ENCODE results near the gene CYLD. TPM values are rescaled to one million over a fixed set of nuclear protein-coding genes. Genes with fewer than 3 reads are reported as not detected.

The CYLD gene
- total and polyA plus RNA-seq, 10 of the 15 experiments (the other 5 are each of a cell fraction or from before 2014, with no cell fraction given), result 19.2 to 106 (median 46.1) TPM

GRCh38 chr16:50735629-50736122, 6.2 kb upstream of the CYLD start (continued):
- TF ChIP-seq, protein P1, sequence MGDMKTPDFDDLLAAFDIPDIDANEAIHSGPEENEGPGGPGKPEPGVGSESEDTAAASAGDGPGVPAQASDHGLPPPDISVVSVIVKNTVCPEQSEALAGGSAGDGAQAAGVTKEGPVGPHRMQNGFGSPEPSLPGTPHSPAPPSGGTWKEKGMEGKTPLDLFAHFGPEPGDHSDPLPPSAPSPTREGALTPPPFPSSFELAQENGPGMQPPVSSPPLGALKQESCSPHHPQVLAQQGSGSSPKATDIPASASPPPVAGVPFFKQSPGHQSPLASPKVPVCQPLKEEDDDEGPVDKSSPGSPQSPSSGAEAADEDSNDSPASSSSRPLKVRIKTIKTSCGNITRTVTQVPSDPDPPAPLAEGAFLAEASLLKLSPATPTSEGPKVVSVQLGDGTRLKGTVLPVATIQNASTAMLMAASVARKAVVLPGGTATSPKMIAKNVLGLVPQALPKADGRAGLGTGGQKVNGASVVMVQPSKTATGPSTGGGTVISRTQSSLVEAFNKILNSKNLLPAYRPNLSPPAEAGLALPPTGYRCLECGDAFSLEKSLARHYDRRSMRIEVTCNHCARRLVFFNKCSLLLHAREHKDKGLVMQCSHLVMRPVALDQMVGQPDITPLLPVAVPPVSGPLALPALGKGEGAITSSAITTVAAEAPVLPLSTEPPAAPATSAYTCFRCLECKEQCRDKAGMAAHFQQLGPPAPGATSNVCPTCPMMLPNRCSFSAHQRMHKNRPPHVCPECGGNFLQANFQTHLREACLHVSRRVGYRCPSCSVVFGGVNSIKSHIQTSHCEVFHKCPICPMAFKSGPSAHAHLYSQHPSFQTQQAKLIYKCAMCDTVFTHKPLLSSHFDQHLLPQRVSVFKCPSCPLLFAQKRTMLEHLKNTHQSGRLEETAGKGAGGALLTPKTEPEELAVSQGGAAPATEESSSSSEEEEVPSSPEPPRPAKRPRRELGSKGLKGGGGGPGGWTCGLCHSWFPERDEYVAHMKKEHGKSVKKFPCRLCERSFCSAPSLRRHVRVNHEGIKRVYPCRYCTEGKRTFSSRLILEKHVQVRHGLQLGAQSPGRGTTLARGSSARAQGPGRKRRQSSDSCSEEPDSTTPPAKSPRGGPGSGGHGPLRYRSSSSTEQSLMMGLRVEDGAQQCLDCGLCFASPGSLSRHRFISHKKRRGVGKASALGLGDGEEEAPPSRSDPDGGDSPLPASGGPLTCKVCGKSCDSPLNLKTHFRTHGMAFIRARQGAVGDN (IDR thresholded peaks at IDR 0.05), result peak; percentile 98
- TF ChIP-seq ZSCAN29 (IDR thresholded peaks at IDR 0.05), result no peak
- TF ChIP-seq STAT1 (conservative IDR thresholded peaks at IDR 0.05), result no peak
- TF ChIP-seq MTA3 (IDR thresholded peaks at IDR 0.05; ENCODE audit: borderline replicate concordance, low read length), result peak; percentile 25; the same call in 1 of the 2 replicates
- TF ChIP-seq CBX5 (IDR thresholded peaks at IDR 0.05; ENCODE audit: low read depth), result no peak
- TF ChIP-seq SMC3 (IDR thresholded peaks at IDR 0.05; ENCODE audit: borderline replicate concordance, low read length), result 0 out of 2 replicates have a peak, but pooled peaks have one; percentile 11
- TF ChIP-seq NRF1 (conservative IDR thresholded peaks at IDR 0.05; ENCODE audit: low read depth, low read length), result no peak
- TF ChIP-seq SP1 (IDR thresholded peaks at IDR 0.05; ENCODE audit: low read depth, low read length), result peak; percentile 46
- no peak for TF ChIP-seq RBBP5 (conservative IDR thresholded peaks at IDR 0.05)
- no peak for TF ChIP-seq E2F8 (IDR thresholded peaks at IDR 0.05; ENCODE audit: low read depth, partially characterized antibody)
- peak; percentile 83 for TF ChIP-seq JUNB (IDR thresholded peaks at IDR 0.05)
- no peak for TF ChIP-seq USF2 (IDR thresholded peaks at IDR 0.05; ENCODE audit: borderline replicate concordance, low read depth, low read length)
- TF ChIP-seq ZNF622 (IDR thresholded peaks at IDR 0.05), result no peak
- no peak for TF ChIP-seq ZNF274 (IDR thresholded peaks at IDR 0.05; ENCODE audit: insufficient read depth, insufficient read length)
- no peak for TF ChIP-seq NFYB (IDR thresholded peaks at IDR 0.05; ENCODE audit: insufficient read depth, low read depth, low read length)
- TF ChIP-seq NFYA (IDR thresholded peaks at IDR 0.05; ENCODE audit: borderline replicate concordance, low read depth, low read length), result no peak
- TF ChIP-seq SIN3A (IDR thresholded peaks at IDR 0.05; ENCODE audit: low read depth, low read length), result no peak
- TF ChIP-seq TCF12 (IDR thresholded peaks at IDR 0.05; ENCODE audit: low read depth, low read length), result peak; percentile 79
- no peak for TF ChIP-seq SPI1 (IDR thresholded peaks at IDR 0.05; ENCODE audit: borderline replicate concordance, insufficient read depth, low read depth, low read length)
- no peak for TF ChIP-seq CHD1 (IDR thresholded peaks at IDR 0.05; ENCODE audit: low read depth, low read length)
- TF ChIP-seq, protein P2, sequence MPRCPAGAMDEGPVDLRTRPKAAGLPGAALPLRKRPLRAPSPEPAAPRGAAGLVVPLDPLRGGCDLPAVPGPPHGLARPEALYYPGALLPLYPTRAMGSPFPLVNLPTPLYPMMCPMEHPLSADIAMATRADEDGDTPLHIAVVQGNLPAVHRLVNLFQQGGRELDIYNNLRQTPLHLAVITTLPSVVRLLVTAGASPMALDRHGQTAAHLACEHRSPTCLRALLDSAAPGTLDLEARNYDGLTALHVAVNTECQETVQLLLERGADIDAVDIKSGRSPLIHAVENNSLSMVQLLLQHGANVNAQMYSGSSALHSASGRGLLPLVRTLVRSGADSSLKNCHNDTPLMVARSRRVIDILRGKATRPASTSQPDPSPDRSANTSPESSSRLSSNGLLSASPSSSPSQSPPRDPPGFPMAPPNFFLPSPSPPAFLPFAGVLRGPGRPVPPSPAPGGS (IDR thresholded peaks at IDR 0.05; ENCODE audit: borderline replicate concordance, insufficient read depth, low read depth, low read length, poor library complexity, severe bottlenecking), result peak; percentile 96
- TF ChIP-seq KAT2A (conservative IDR thresholded peaks at IDR 0.05; ENCODE audit: control insufficient read depth, low read depth, low read length), result no peak
